Measurements from ENCODE around the gene ANKRD16. TPM values are rescaled to one million over a fixed set of nuclear protein-coding genes. Genes with fewer than 3 reads are reported as not detected.

ANKRD16 gene
- total RNA-seq: 4.1 and 5.3 TPM in 2 replicates

DNA sequence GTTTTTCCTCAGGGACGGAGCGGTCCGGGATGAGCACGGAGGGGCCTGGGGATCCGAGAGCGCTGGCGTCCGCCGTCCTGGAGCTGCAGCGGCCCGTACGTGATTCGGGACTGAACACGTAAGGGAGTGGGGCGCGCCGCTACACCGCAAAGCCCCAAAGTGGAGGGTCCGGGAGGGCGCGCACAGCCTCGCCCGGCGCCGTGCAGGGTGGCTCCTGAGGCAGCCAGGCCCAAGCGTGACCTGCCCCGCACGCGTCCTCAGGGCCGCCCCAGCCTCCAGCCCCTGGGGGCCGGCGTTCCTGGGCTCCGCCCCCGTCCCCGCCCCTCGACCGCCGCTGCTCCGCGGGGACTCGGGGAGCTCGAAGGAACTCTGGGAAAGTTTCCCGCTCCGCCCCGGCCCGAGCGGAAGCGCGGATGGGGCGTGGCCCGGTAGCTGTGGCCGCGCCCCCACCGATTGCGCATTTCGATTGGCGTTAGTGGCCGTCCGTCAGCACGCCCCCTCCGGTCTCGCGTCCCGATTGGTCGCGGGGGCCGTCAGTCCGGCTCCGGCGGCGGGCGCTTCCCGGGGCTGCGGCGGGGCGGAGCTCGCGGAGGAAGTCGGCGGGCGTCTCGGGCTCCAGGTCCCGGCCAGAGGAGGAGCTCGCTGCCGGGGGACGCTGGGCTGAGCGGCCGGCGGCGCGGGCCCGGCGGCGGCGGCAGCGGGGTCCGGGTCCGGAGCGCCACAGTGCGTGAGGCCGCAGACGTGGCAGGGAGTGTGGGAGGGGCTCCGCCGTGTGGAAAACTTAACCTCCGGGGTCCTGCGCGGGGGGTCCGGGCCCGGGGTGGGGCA, at the start of gene ANKRD16, which contains the start of gene FBH1:
TSS of gene ANKRD16 (minus strand) at position 270 of the 828 bp plus-strand sequence. CDS start 539 bp downstream, outside the sequence.
TSS of gene FBH1 (plus strand) at position 620 of the 828 bp plus-strand sequence. CDS start at position 723, 103 bp downstream.

DNA sequence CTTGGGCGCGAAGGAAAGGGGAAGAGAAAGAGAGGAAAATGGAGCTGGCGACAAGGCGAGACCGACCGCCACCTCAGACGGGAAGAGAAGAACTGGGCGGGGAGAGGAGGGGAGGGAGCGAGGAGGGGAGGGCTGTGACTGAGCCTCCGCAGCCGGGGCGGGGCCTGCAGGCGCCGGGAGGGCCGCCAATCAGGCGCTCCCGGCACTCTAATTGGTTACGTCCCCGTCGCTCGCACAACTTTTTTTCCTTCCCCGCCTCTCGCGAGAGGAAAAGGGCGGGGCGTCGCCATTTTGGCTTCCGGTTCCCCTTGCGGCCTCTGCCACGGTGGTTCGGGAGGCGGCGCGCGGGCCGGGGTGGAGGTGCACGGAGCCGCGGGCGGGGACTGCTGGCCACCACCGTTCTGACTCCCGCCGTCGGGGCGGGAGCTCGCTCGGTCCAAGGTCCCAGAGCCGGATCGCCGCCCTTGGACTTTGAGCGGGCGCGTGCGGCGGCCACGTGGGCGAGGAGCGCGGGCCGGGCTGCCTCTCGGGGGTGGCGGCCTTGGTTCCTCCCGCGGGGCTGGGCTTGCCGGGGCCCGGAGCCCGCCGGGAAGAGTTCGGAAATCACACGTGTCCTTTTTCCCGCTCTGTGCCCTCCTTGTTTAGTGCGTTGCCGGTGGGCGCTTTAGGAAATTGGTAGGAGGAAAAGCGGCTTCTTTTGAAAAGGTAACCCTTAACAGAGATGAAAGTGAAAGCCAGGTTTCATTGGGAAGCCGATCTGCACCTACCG, 76.2 kb downstream of the ANKRD16 start, which contains the start of gene GDI2:
TSS of gene GDI2 (minus strand) at position 94 of the 769 bp plus-strand sequence. CDS start 176 bp downstream, outside the sequence.

Other genes starting within 250 kb of the ANKRD16 start
- 22.2 and 33.0 TPM in 2 replicates for gene ASB13, start 223.3 kb downstream of the ANKRD16 start, total RNA-seq
- 39.4 and 64.1 TPM in 2 replicates for gene TASOR2, start 205.1 kb downstream of the ANKRD16 start, total RNA-seq
- 436 and 558 TPM in 2 replicates for gene GDI2, start 76.5 kb downstream of the ANKRD16 start, total RNA-seq
- 74.9 and 75.1 TPM in 2 replicates for gene FBH1, start 350 bp upstream of the ANKRD16 start, total RNA-seq
- gene IL15RA, start 87.7 kb upstream of the ANKRD16 start, total RNA-seq: 7.2 and 9.9 TPM in 2 replicates
- not detected in 2 replicates for gene IL2RA, start 172.5 kb upstream of the ANKRD16 start, total RNA-seq
- gene RBM17, start 199.1 kb upstream of the ANKRD16 start, total RNA-seq: 29.0 and 36.8 TPM in 2 replicates